Upper lobe of left lung (tissue), 6 donors: Measurements from ENCODE around the gene ATP6V0A1. TPM values are rescaled to one million over a fixed set of nuclear protein-coding genes. Genes with fewer than 3 reads are reported as not detected.
A peak's percentile ranks its signal among the peaks of the same experiment; 100 is the strongest.

Experiments
- ATAC-seq, 2 donors: fragments of 200-7000 bp; cut with Tn5 transposase; one replicate each; pipeline ENCODE4 v1.9.1; 2022; ENCODE audit warnings: mild to moderate bottlenecking in 2 of 2, moderate library complexity in 2 of 2; ENCODE audit not compliant: low FRiP score in 2 of 2
- DNase-seq, 2 donors: peaks; one replicate each; pipeline ENCODE4 v3.0.0-alpha.2; 2019 to 2020
- H3K27ac ChIP-seq, 4 donors: fragments of 200-600 bp; sonication (generic); one replicate each; pipeline ENCODE4 v1.5.1; 2016 to 2019
- H3K27me3 ChIP-seq, 4 donors: fragments of 200-600 bp; sonication (generic); one replicate each; pipeline ENCODE4 v1.5.1; 2017 to 2019
- H3K36me3 ChIP-seq, 4 donors: fragments of 200-600 bp; sonication (generic); one replicate each; pipeline ENCODE4 v1.5.1; 2016 to 2019
- H3K4me1 ChIP-seq, 4 donors: fragments of 200-600 bp; sonication (generic); one replicate each; pipeline ENCODE4 v1.5.1; 2018 to 2019
- H3K4me3 ChIP-seq, 4 donors: fragments of 200-600 bp; sonication (generic); one replicate each; pipeline ENCODE4 v1.5.1; 2017 to 2019; ENCODE audit warnings: mild to moderate bottlenecking in 2 of 4, moderate library complexity in 1 of 4
- H3K9me3 ChIP-seq, 4 donors: fragments of 200-600 bp; sonication (generic); one replicate each; pipeline ENCODE4 v1.5.1; 2018 to 2019
- EP300 ChIP-seq, 4 donors: sonication (generic); formaldehyde crosslinking; IDR thresholded peaks; one replicate each; pipeline ENCODE4 v1.5.1; 2017; ENCODE audit warnings: antibody characterized with exemption in 4 of 4, control low read depth in 2 of 4
- POLR2A ChIP-seq, 4 donors: fragments of 450-650 bp; IDR thresholded peaks; one replicate each; pipeline ENCODE4 v1.5.1; 2016 to 2017; ENCODE audit warnings: antibody characterized with exemption in 4 of 4, mild to moderate bottlenecking in 2 of 4
- POLR2AphosphoS5 ChIP-seq, 2 donors: sonication (generic); formaldehyde crosslinking; IDR thresholded peaks; one replicate each; pipeline ENCODE4 v1.5.1; 2017; ENCODE audit warnings: antibody characterized with exemption in 2 of 2
- WGBS, 2 donors: methylation state at CpG; one replicate each; pipeline ENCODE4 v1.1.5; 2017 to 2018; 5-methylcytosine and 5-hydroxymethylcytosine counted together
- total RNA-seq, 6 donors: library from RNA; depleted of rRNA in 4 of 6; stranded (reverse); fragments of >200 nt in 4 of 6; gene quantifications; one replicate each; pipeline versions ENCODE4 v1.1.0 to v1.2.1, GENCODE V29; 2016 to 2021
- TF ChIP-seq, protein P1 (sequence below), 6 experiments: fragments of 450-650 bp in 4 of 6; fragments of 200-600 bp in 2 of 6; sonication (generic) in 2 of 6; IDR thresholded peaks; one replicate each; pipeline ENCODE4 v1.5.1; 2016 to 2019; ENCODE audit warnings: antibody characterized with exemption in 6 of 6
- donor health status: DM: no; HTN: no; CAD: no; lungs with moderate emphysema.
- donor health status: DM: no; HTN: yes; CAD: no; lungs with severe emphysema.

ATP6V0A1 gene
- 100 to 1,000 TPM in 3 of 6 donors, 10 to 100 TPM in 3; 68.3 to 212 (median 118) TPM for total RNA-seq

DNA sequence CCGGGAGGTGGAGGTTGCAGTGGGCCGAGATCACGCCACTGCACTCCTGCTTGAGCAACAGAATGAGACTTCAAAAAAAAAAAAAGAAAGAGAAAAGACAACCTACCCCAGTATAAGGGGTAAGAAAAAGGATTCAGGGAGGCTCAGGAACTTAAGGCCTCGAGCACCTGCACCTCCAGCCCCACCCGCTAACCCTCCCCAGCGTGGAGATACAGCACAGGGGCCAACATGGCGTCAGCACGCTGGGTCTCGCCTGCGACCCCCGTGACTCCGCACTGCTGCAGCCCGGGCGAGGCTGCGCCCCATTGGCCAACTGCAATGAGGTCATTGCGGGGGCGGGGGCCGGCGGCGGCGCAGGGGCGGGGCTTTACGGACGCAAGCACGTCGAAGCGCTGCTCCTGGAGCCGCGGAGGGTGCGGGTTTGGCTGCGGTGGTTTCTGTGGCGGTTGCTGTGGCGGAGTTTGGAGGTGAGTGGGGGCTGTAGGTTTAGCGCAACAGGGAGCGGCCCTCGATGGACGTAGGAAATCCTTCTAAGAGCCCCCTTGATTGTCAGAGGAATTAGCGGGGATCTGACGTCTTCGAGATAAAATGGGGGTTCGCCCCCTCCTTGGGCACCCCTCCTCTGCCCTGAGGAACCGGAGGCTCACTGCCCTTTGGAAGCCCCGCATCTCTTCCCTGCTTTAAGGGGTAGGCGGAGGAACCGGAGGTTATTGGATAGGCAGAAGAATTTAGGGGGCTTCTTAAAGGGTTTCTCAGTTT is at the start of gene ATP6V0A1:
TSS of gene ATP6V0A1 (plus strand) at position 382 of the 759 bp plus-strand sequence. CDS start 2,017 bp downstream, outside the sequence.
- DNase-seq (peak; percentile 96 to 99), ATAC-seq (peak; percentile 97 to 98)
- Histone ChIP-seq H3K27me3 (no peaks in the 10 kb centered on the region), H3K9me3 (no peaks in the 10 kb centered on the region), H3K4me1 (peaks cover 35 to 60% (median 52%) of the 10 kb centered on the region in 4 donors), H3K27ac (peak within 1 kb of the TSS; percentile 91 to 98 (median 96)), H3K36me3 (peaks cover 0 to 22% (median 8%) of the 10 kb centered on the region in 4 donors), H3K4me3 (peak within 1 kb of the TSS; percentile 71 to 84 (median 78))
- 0 to 1% methylated on average over 19 to 38 of the region's 45 CpGs for WGBS, 2 donors
- TF ChIP-seq EP300 (IDR thresholded peaks at IDR 0.05) (peak in 1 of 4 donors; percentile 80), POLR2A (IDR thresholded peaks at IDR 0.05) (peak in 3 of 4 donors; percentile 13 to 84 (median 56)), POLR2AphosphoS5 (IDR thresholded peaks at IDR 0.05) (peak; percentile 84 to 93)
- TF ChIP-seq, protein P1, sequence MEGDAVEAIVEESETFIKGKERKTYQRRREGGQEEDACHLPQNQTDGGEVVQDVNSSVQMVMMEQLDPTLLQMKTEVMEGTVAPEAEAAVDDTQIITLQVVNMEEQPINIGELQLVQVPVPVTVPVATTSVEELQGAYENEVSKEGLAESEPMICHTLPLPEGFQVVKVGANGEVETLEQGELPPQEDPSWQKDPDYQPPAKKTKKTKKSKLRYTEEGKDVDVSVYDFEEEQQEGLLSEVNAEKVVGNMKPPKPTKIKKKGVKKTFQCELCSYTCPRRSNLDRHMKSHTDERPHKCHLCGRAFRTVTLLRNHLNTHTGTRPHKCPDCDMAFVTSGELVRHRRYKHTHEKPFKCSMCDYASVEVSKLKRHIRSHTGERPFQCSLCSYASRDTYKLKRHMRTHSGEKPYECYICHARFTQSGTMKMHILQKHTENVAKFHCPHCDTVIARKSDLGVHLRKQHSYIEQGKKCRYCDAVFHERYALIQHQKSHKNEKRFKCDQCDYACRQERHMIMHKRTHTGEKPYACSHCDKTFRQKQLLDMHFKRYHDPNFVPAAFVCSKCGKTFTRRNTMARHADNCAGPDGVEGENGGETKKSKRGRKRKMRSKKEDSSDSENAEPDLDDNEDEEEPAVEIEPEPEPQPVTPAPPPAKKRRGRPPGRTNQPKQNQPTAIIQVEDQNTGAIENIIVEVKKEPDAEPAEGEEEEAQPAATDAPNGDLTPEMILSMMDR (IDR thresholded peaks at IDR 0.05) = peak in 1 of 6 experiments; percentile 11

DNA sequence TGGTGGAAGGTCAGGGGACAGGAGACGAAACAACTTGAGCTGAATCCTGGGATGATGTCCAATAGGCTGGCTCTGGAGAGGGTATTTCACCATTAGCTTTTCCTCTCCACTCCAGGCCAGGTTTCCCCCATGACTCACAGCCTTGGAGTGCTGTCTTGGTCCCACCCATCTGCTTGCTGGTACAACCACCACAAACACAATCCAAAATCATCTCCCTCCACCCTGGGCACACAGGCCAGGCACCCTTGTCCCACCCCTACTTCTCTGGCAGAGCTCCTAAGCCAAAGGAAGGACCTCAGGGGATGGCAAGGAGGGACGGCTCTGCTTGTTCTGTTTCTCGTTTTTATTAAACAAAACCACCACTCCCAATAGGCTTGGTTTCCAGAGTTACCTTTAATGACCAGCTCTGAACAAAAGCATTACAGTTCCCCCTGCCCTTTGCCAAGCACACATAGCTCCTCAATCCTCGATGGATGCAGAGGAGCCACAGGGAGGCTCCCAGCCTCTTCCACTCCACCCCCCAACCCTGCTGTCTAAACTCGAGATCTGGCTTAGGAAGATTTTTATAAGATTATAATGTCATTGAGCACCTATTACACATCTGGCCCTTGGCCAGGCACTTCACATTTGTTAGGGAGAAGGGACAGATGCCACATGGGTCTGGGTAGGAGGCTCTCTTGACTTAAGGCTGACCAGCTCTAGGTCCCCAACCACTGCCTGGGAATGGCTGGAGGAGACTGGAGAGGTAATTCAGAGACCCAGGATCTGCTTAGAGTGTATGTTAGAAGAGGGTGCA is 49.0 kb upstream of the ATP6V0A1 start:
- Histone ChIP-seq H3K9me3 (no peaks in the 10 kb centered on the region), H3K4me1 (peaks cover 75 to 95% (median 85%) of the 10 kb centered on the region in 4 donors), H3K27ac (peak overlapping the region; percentile 84 to 92 (median 88)), H3K27me3 (no peaks in the 10 kb centered on the region), H3K4me3 (no peak overlapping the region), H3K36me3 (peaks cover 0 to 12% (median 5%) of the 10 kb centered on the region in 4 donors)
- 9 to 20% methylated on average over 5 of the region's 5 CpGs for WGBS, 2 donors
- ATAC-seq (peak; percentile 65 to 76), DNase-seq (peak in 1 of 2 donors; percentile 88)
- no peak for TF ChIP-seq POLR2A (IDR thresholded peaks at IDR 0.05)
- TF ChIP-seq EP300 (IDR thresholded peaks at IDR 0.05) = peak in 1 of 4 donors; percentile 89
- peak; percentile 66 to 84 for TF ChIP-seq POLR2AphosphoS5 (IDR thresholded peaks at IDR 0.05)

DNA sequence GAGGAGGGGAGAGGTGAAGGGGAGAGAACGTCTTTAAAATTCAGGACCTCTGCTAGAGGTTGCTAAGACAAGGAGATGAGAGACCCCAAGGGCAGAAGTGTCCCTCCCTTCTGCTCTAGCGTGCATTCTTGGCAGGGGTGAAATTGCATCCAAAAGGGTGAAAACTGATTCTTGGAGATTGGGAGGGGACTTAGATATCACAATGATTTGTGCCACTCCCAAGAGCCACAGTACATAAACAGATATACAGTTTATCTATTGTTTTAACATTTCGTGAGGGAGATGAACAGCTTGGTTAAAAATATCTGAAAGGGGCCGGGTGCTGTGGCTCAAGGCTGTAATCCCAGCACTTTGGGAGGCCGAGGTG is 48.4 kb upstream of the ATP6V0A1 start:
- ATAC-seq (no peak), DNase-seq (no peak)
- H3K27me3 ChIP-seq = no peaks in the 10 kb centered on the region
- H3K4me1 ChIP-seq = peaks cover 80 to 95% (median 86%) of the 10 kb centered on the region in 4 donors
- H3K9me3 ChIP-seq = no peaks in the 10 kb centered on the region
- H3K27ac ChIP-seq = peak overlapping the region; percentile 84 to 92 (median 88)
- no peak overlapping the region for H3K4me3 ChIP-seq
- WGBS, 2 donors = 56 to 65% methylated on average over 5 of the region's 5 CpGs
- H3K36me3 ChIP-seq = peaks cover 0 to 6% (median under 1%) of the 10 kb centered on the region in 4 donors
- no peak for TF ChIP-seq POLR2AphosphoS5 (IDR thresholded peaks at IDR 0.05)
- TF ChIP-seq, protein P1 (IDR thresholded peaks at IDR 0.05) = no peak
- no peak for TF ChIP-seq EP300 (IDR thresholded peaks at IDR 0.05)

DNA sequence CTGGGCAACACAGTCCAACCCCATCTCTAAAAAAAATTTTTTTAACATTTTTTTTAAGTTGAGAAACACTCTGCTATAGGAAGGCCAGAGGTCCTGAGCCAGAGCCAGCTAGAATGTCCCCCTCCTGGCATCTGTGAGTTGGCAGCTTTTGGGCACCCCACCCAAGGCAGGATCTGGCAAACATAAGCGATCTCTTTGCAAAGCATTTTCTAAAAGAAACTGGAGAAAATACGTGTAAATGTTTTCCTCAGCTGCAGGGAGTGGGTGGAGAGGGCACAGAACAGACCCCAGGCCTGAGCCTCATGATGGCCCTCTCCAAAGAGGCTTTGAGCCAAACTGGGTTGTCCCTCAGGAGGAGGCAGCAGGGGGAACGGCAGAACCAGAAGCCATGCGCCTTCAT is 47.3 kb upstream of the ATP6V0A1 start:
- no peaks in the 10 kb centered on the region for H3K9me3 ChIP-seq
- no peaks in the 10 kb centered on the region for H3K27me3 ChIP-seq
- peak overlapping the region in 1 of 4 donors; percentile 18 for H3K4me3 ChIP-seq
- H3K27ac ChIP-seq = peak overlapping the region; percentile 68 to 92 (median 88)
- H3K4me1 ChIP-seq = peaks cover 80 to 95% (median 87%) of the 10 kb centered on the region in 4 donors
- DNase-seq = no peak
- no peak for ATAC-seq
- WGBS, 2 donors = 40 to 64% methylated on average over 4 of the region's 4 CpGs
- TF ChIP-seq, protein P1 (IDR thresholded peaks at IDR 0.05) = no peak
- TF ChIP-seq POLR2AphosphoS5 (IDR thresholded peaks at IDR 0.05) = no peak
- no peak for TF ChIP-seq EP300 (IDR thresholded peaks at IDR 0.05)
- peaks cover 0 to 4% (median 0%) of the 10 kb centered on the region in 4 donors for H3K36me3 ChIP-seq
